HepG2 (cell line): ENCODE measurements around the gene RIPOR1. TPM values are rescaled to one million over a fixed set of nuclear protein-coding genes. Genes with fewer than 3 reads are reported as not detected.
A peak's percentile ranks its signal among the peaks of the same experiment; 100 is the strongest.

Experiments used
- AGO2 ChIP-seq: fragments of 200-400 bp; formaldehyde crosslinking; optimal IDR thresholded peaks from 2 replicates; pipeline ENCODE3; 2017; ENCODE audit warnings: mild to moderate bottlenecking, low read depth, low read length, moderate library complexity
- ATF3 ChIP-seq: sonication (generic); formaldehyde crosslinking; IDR thresholded peaks from 2 replicates; pipeline ENCODE4 v1.4.0; 2020; ENCODE audit warnings: missing genetic modification reagents
- CREBL2 ChIP-seq: sonication (generic); formaldehyde crosslinking; IDR thresholded peaks from 2 replicates; pipeline ENCODE4 v1.8.1; 2023; ENCODE audit warnings: missing genetic modification reagents, mild to moderate bottlenecking, borderline replicate concordance
- CTCF ChIP-seq: sonication (generic); formaldehyde crosslinking; IDR thresholded peaks from 2 replicates; pipeline ENCODE4 v1.5.0; 2020; ENCODE audit warnings: mild to moderate bottlenecking, missing genetic modification reagents, moderate library complexity
- GABPB1 ChIP-seq: IDR thresholded peaks from 2 replicates; pipeline ENCODE4 v1.6.1; 2016; ENCODE audit warnings: mild to moderate bottlenecking, missing genetic modification reagents, moderate library complexity, missing compliant biosample characterization
- GLI4 ChIP-seq: sonication (generic); formaldehyde crosslinking; IDR thresholded peaks from 2 replicates; pipeline ENCODE4 v1.5.1; 2020; ENCODE audit warnings: missing genetic modification reagents, mild to moderate bottlenecking, moderate library complexity, borderline replicate concordance
- MAFK ChIP-seq, 2 experiments: IDR thresholded peaks in 1 of 2; conservative IDR thresholded peaks in 1 of 2; 2 replicates each; pipeline ENCODE4 v1.6.1; 2011; ENCODE audit warnings: improper control_type of control experiment in 2 of 2, low read length in 2 of 2
- MEIS2 ChIP-seq: sonication (generic); formaldehyde crosslinking; IDR thresholded peaks from 2 replicates; pipeline ENCODE4 v1.9.0; 2021; ENCODE audit warnings: mild to moderate bottlenecking, missing genetic modification reagents
- MXI1 ChIP-seq: IDR thresholded peaks from 3 replicates; pipeline ENCODE4 v1.6.1; 2012; ENCODE audit warnings: low read depth, low read length, inconsistent platforms, borderline replicate concordance
- SSRP1 ChIP-seq: IDR thresholded peaks from 2 replicates; pipeline ENCODE4 v1.6.1; 2016; ENCODE audit warnings: control low read depth
- ZBTB14 ChIP-seq: sonication (generic); formaldehyde crosslinking; IDR thresholded peaks from 2 replicates; pipeline ENCODE4 v1.4.0; 2020; ENCODE audit warnings: missing genetic modification reagents
- ZFP90 ChIP-seq: sonication (generic); formaldehyde crosslinking; IDR thresholded peaks from 2 replicates; pipeline ENCODE4 v1.8.0; 2022; ENCODE audit warnings: missing genetic modification reagents, mild to moderate bottlenecking, inconsistent platforms, borderline replicate concordance
- ZKSCAN1 ChIP-seq: fragments of 150-350 bp; IDR thresholded peaks from 2 replicates; pipeline ENCODE4 v1.6.1; 2014; ENCODE audit warnings: low read length
- ZNF138 ChIP-seq: sonication (generic); formaldehyde crosslinking; IDR thresholded peaks from 2 replicates; pipeline ENCODE4 v1.5.0; 2020; ENCODE audit warnings: mild to moderate bottlenecking, low read depth, missing genetic modification reagents
- ZNF18 ChIP-seq: sonication (generic); formaldehyde crosslinking; IDR thresholded peaks from 2 replicates; pipeline ENCODE4 v1.8.0; 2022; ENCODE audit warnings: mild to moderate bottlenecking, missing genetic modification reagents; ENCODE audit not compliant: insufficient replicate concordance
- ZNF317 ChIP-seq: sonication (generic); formaldehyde crosslinking; IDR thresholded peaks from 2 replicates; pipeline ENCODE4 v1.5.0; 2020; ENCODE audit warnings: mild to moderate bottlenecking, missing genetic modification reagents
- ZNF652 ChIP-seq: IDR thresholded peaks from 2 replicates; pipeline ENCODE4 v1.6.1; 2016; ENCODE audit warnings: low read depth, borderline replicate concordance
- ZNF672 ChIP-seq: sonication (generic); formaldehyde crosslinking; IDR thresholded peaks from 2 replicates; pipeline ENCODE4 v1.8.1; 2022; ENCODE audit warnings: missing genetic modification reagents
- polyA plus RNA-seq, 8 experiments: library from polyadenylated mRNA; depleted of rRNA in 3 of 8; stranded (reverse) in 7 of 8; unstranded in 1 of 8; fragments of >200 nt; fragmentation: Illumina TruSeq in 4 of 8; extraction: Trizol in 4 of 8; gene quantifications; 2 replicates each; pipeline versions ENCODE4 v1.2.1 to v1.2.3, GENCODE V29; 2011 to 2016; ENCODE audit warnings: low read depth in 4 of 8, missing spikeins in 1 of 8, mixed read lengths in 1 of 8; ENCODE audit not compliant: insufficient read depth in 1 of 8
- total RNA-seq, 5 experiments: library from RNA; depleted of rRNA; stranded (reverse); fragments of >200 nt; fragmentation: Illumina TruSeq; extraction: Trizol; gene quantifications; 2 replicates each; pipeline ENCODE4 v1.2.3, GENCODE V29; 2016; ENCODE audit warnings: low read depth in 1 of 5
- TF ChIP-seq, protein P1 (sequence below): IDR thresholded peaks from 2 replicates; pipeline ENCODE4 v1.6.1; 2016; ENCODE audit warnings: mild to moderate bottlenecking
- TF ChIP-seq, protein P2 (sequence below): IDR thresholded peaks from 2 replicates; pipeline ENCODE4 v1.6.1; 2016; ENCODE audit warnings: missing compliant biosample characterization, missing genetic modification reagents, borderline replicate concordance

The RIPOR1 gene
- total and polyA plus RNA-seq, 2 of the 13 experiments (the other 11 are each of a cell fraction or from before 2014, with no cell fraction given), result 4.6 to 8.1 TPM

GRCh38 chr16:67528870-67529581, 397 bp downstream of the RIPOR1 start (continued):
- TF ChIP-seq ZKSCAN1, result no peak
- TF ChIP-seq CREBL2 (CRISPR knock-in tag), result no peak
- peak; percentile 66; the same call in 1 of the 3 replicates for TF ChIP-seq MXI1
- no peak for TF ChIP-seq ZNF652 (CRISPR knock-in tag)
- peak; percentile 35; the same call in 1 of the 2 replicates for TF ChIP-seq ZBTB14 (CRISPR knock-in tag)
- peak; percentile 56 for TF ChIP-seq AGO2
- no peak; the same call in 1 of the 2 replicates for TF ChIP-seq GLI4 (CRISPR knock-in tag)
- TF ChIP-seq, protein P1, sequence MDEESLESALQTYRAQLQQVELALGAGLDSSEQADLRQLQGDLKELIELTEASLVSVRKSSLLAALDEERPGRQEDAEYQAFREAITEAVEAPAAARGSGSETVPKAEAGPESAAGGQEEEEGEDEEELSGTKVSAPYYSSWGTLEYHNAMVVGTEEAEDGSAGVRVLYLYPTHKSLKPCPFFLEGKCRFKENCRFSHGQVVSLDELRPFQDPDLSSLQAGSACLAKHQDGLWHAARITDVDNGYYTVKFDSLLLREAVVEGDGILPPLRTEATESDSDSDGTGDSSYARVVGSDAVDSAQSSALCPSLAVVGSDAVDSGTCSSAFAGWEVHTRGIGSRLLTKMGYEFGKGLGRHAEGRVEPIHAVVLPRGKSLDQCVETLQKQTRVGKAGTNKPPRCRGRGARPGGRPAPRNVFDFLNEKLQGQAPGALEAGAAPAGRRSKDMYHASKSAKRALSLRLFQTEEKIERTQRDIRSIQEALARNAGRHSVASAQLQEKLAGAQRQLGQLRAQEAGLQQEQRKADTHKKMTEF, result peak; percentile 33; the same call in 1 of the 2 replicates
- no peak for TF ChIP-seq MAFK (conservative IDR thresholded peaks at IDR 0.05 in 1 of 2, IDR thresholded peaks at IDR 0.05 in 1 of 2; ENCODE audit: low read length in 2 of 2)
- TF ChIP-seq GABPB1 (CRISPR knock-in tag), result peak; percentile 66
- TF ChIP-seq, protein P2, sequence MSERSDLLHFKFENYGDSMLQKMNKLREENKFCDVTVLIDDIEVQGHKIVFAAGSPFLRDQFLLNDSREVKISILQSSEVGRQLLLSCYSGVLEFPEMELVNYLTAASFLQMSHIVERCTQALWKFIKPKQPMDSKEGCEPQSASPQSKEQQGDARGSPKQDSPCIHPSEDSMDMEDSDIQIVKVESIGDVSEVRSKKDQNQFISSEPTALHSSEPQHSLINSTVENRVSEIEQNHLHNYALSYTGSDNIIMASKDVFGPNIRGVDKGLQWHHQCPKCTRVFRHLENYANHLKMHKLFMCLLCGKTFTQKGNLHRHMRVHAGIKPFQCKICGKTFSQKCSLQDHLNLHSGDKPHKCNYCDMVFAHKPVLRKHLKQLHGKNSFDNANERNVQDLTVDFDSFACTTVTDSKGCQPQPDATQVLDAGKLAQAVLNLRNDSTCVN (CRISPR knock-in tag), result no peak; the same call in 1 of the 2 replicates
- TF ChIP-seq SSRP1 (CRISPR knock-in tag), result peak; percentile 10; the same call in 1 of the 2 replicates
- TF ChIP-seq ZNF18 (CRISPR knock-in tag), result no peak
- no peak for TF ChIP-seq ATF3 (CRISPR knock-in tag)
- 0 out of 2 replicates have a peak, but pooled peaks have one; percentile 21 for TF ChIP-seq MEIS2 (CRISPR knock-in tag)
- TF ChIP-seq ZNF672 (CRISPR knock-in tag), result no peak
- TF ChIP-seq ZFP90 (CRISPR knock-in tag), result peak; percentile 57; the same call in 1 of the 2 replicates
- no peak for TF ChIP-seq ZNF138 (CRISPR knock-in tag)
- TF ChIP-seq CTCF (CRISPR knock-in tag), result peak; percentile 1; the same call in 1 of the 2 replicates
- TF ChIP-seq ZNF317 (CRISPR knock-in tag), result no peak
